ENCODE data around the gene BBS5. TPM values are rescaled to one million over a fixed set of nuclear protein-coding genes. Genes with fewer than 3 reads are reported as not detected.

BBS5 gene
- polyA plus RNA-seq, 2 of the 4 experiments (the other 2 are of a cell fraction), result 1.7 to 5.3 TPM

- TF ChIP-seq MAX (IDR thresholded peaks at IDR 0.05) (no peak), ZNF302 (CRISPR knock-in tag; IDR thresholded peaks at IDR 0.05) (no peak), E2F6 (IDR thresholded peaks at IDR 0.05; ENCODE audit: borderline replicate concordance, low read depth) (no peak), RFX5 (IDR thresholded peaks at IDR 0.05) (no peak), CEBPB (IDR thresholded peaks at IDR 0.05) (no peak), POLR2A (IDR thresholded peaks at IDR 0.05; ENCODE audit: low read length) (no peak), ZC3H11A (IDR thresholded peaks at IDR 0.05) (no peak), FOSL2 (IDR thresholded peaks at IDR 0.05) (no peak), FOSL2 (CRISPR knock-in tag; IDR thresholded peaks at IDR 0.05) (no peak), RAD21 (conservative IDR thresholded peaks at IDR 0.05 in 1 of 2, IDR thresholded peaks at IDR 0.05 in 1 of 2) (no peak), SMC3 (IDR thresholded peaks at IDR 0.05) (no peak), TP53 (CRISPR knock-in tag; IDR thresholded peaks at IDR 0.05) (no peak), MAZ (IDR thresholded peaks at IDR 0.05; ENCODE audit: borderline replicate concordance, low read depth, low read length) (no peak), POLR2AphosphoS2 (conservative IDR thresholded peaks at IDR 0.05; ENCODE audit: low read length) (no peak), HEYL (CRISPR knock-in tag; IDR thresholded peaks at IDR 0.05) (no peak), HES2 (IDR thresholded peaks at IDR 0.05) (no peak)
- TF ChIP-seq, protein P1, sequence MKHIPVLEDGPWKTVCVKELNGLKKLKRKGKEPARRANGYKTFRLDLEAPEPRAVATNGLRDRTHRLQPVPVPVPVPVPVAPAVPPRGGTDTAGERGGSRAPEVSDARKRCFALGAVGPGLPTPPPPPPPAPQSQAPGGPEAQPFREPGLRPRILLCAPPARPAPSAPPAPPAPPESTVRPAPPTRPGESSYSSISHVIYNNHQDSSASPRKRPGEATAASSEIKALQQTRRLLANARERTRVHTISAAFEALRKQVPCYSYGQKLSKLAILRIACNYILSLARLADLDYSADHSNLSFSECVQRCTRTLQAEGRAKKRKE (CRISPR knock-in tag; IDR thresholded peaks at IDR 0.05; ENCODE audit: low read depth), result no peak
- TF ChIP-seq, protein P2, sequence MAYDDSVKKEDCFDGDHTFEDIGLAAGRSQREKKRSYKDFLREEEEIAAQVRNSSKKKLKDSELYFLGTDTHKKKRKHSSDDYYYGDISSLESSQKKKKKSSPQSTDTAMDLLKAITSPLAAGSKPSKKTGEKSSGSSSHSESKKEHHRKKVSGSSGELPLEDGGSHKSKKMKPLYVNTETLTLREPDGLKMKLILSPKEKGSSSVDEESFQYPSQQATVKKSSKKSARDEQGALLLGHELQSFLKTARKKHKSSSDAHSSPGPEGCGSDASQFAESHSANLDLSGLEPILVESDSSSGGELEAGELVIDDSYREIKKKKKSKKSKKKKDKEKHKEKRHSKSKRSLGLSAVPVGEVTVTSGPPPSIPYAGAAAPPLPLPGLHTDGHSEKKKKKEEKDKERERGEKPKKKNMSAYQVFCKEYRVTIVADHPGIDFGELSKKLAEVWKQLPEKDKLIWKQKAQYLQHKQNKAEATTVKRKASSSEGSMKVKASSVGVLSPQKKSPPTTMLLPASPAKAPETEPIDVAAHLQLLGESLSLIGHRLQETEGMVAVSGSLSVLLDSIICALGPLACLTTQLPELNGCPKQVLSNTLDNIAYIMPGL (CRISPR knock-in tag; IDR thresholded peaks at IDR 0.05; ENCODE audit: borderline replicate concordance), result no peak
- TF ChIP-seq, protein P3, sequence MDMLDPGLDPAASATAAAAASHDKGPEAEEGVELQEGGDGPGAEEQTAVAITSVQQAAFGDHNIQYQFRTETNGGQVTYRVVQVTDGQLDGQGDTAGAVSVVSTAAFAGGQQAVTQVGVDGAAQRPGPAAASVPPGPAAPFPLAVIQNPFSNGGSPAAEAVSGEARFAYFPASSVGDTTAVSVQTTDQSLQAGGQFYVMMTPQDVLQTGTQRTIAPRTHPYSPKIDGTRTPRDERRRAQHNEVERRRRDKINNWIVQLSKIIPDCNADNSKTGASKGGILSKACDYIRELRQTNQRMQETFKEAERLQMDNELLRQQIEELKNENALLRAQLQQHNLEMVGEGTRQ (IDR thresholded peaks at IDR 0.05), result no peak
- no peaks in the 10 kb centered on the region for H3K9me3 ChIP-seq
- FAIRE-seq (no peak), DNase-seq (ENCODE audit: low read depth in 1 of 2, low spot score in 1 of 2) (no peak), ATAC-seq (no peak)
- no peaks in the 10 kb centered on the region for H3K4me1 ChIP-seq
- H3K27ac ChIP-seq, result no peak overlapping the region
- no peak overlapping the region for H3K4me3 ChIP-seq
- H3K4me2 ChIP-seq, result no peak overlapping the region
- ChIA-PET POLR2A (no interaction called here), CTCF (interaction anchor here (0.7 kb wide), 1 partner anchor 372 kb away, joined by 3 read pairs; no protein-coding TSS in a partner anchor)
Observed at GRCh38 chr2:169491378-169491777, 12.1 kb downstream of the BBS5 start.

- Histone ChIP-seq H3K4me2 (no peak overlapping the region), H3K4me1 (no peaks in the 10 kb centered on the region), H3K9me3 (no peaks in the 10 kb centered on the region), H3K4me3 (no peak overlapping the region), H3K27ac (no peak overlapping the region)
- FAIRE-seq, result no peak
- CTCF ChIA-PET, result interaction anchor here (1.0 to 1.3 kb wide), 2 partner anchors 7 to 13 kb away, joined by 4 to 5 read pairs; no protein-coding TSS in a partner anchor
- POLR2A ChIA-PET, result no interaction called here
- 61% methylated on average over 2 of the region's 2 CpGs for WGBS (ENCODE audit: missing lambda C conversion rate)
- no peak for ATAC-seq
- no peak for DNase-seq (ENCODE audit: low read depth in 1 of 2, low spot score in 1 of 2)
- TF ChIP-seq HDAC2 (IDR thresholded peaks at IDR 0.05) (no peak), MAFK (IDR thresholded peaks at IDR 0.05; ENCODE audit: partially characterized antibody) (no peak), KDM5A (IDR thresholded peaks at IDR 0.05) (no peak), PHF8 (IDR thresholded peaks at IDR 0.05; ENCODE audit: borderline replicate concordance, low read depth) (no peak), MYC (IDR thresholded peaks at IDR 0.05; ENCODE audit: borderline replicate concordance, low read length) (no peak), ELK1 (IDR thresholded peaks at IDR 0.05; ENCODE audit: low read depth, low read length) (no peak), NPAS2 (CRISPR knock-in tag; IDR thresholded peaks at IDR 0.05; ENCODE audit: borderline replicate concordance) (no peak), CTCF (IDR thresholded peaks at IDR 0.05) (no peak), CBX2 (IDR thresholded peaks at IDR 0.05; ENCODE audit: borderline replicate concordance, low read depth) (no peak), GATA3 (IDR thresholded peaks at IDR 0.05; ENCODE audit: borderline replicate concordance) (no peak), E2F6 (IDR thresholded peaks at IDR 0.05; ENCODE audit: borderline replicate concordance, low read depth) (no peak)
Observed at GRCh38 chr2:169493360-169493759, 14.1 kb downstream of the BBS5 start.
